Activated naive CD4-positive, alpha-beta T cell treated with anti-CD3 and anti-CD28 coated beads, Interleukin-2, amount 10 ng/mL, durations not matched to agents 7 days and 5 days (primary cell): ENCODE measurements around the gene FA2H.
A peak's percentile ranks its signal among the peaks of the same experiment; 100 is the strongest.

Experiments used
- CTCF ChIA-PET: fragments of 350-600 bp; sonication (Branson Sonifier 250); formaldehyde crosslinking; loops from one replicate; lab custom pipeline; 2021; ENCODE audit warnings: antibody characterized with exemption; lab: Charles Lee
- DNase-seq: peaks from one replicate; pipeline ENCODE4 v3.0.0-alpha.2; 2020
- H3K27ac Mint-ChIP-seq: one replicate; pipeline ENCODE4 v1.8.0; 2021; ENCODE audit warnings: mild to moderate bottlenecking, moderate library complexity, mixed read lengths
- H3K27me3 Mint-ChIP-seq: one replicate; pipeline ENCODE4 v1.8.0; 2021; ENCODE audit warnings: mild to moderate bottlenecking, mixed read lengths
- H3K36me3 Mint-ChIP-seq: one replicate; pipeline ENCODE4 v1.8.0; 2021; ENCODE audit warnings: mixed read lengths
- H3K4me1 Mint-ChIP-seq: one replicate; pipeline ENCODE4 v1.8.0; 2021; ENCODE audit warnings: mixed read lengths
- H3K4me3 Mint-ChIP-seq: one replicate; pipeline ENCODE4 v1.8.0; 2021; ENCODE audit warnings: mild to moderate bottlenecking, moderate library complexity, mixed read lengths
- H3K9me3 Mint-ChIP-seq: one replicate; pipeline ENCODE4 v1.8.0; 2021; ENCODE audit warnings: mixed read lengths

The FA2H gene

GRCh38 chr16:74717367-74717766 lies 57.3 kb downstream of the FA2H start:
- H3K9me3 Mint-ChIP-seq = no peaks in the 10 kb centered on the region
- H3K27me3 Mint-ChIP-seq = peaks cover 14% of the 10 kb centered on the region
- H3K27ac Mint-ChIP-seq = no peak overlapping the region
- no peak for DNase-seq
- CTCF ChIA-PET = interaction anchor here (2.2 kb wide), 1 partner anchor 145 kb away, joined by 5 read pairs; no protein-coding TSS in a partner anchor
- no peaks in the 10 kb centered on the region for H3K36me3 Mint-ChIP-seq
- no peaks in the 10 kb centered on the region for H3K4me1 Mint-ChIP-seq
- H3K4me3 Mint-ChIP-seq = no peak overlapping the region

GRCh38 chr16:74716355-74716754 lies 58.3 kb downstream of the FA2H start:
- no peaks in the 10 kb centered on the region for H3K4me1 Mint-ChIP-seq
- CTCF ChIA-PET = interaction anchor here (1.3 to 2.2 kb wide), 2 partner anchors 146 to 517 kb away, joined by 3 to 5 read pairs; no protein-coding TSS in a partner anchor
- DNase-seq = no peak
- no peaks in the 10 kb centered on the region for H3K36me3 Mint-ChIP-seq
- no peak overlapping the region for H3K4me3 Mint-ChIP-seq
- H3K27me3 Mint-ChIP-seq = peaks cover 10% of the 10 kb centered on the region
- H3K27ac Mint-ChIP-seq = no peak overlapping the region
- H3K9me3 Mint-ChIP-seq = no peaks in the 10 kb centered on the region

- Mint-ChIP-seq H3K36me3 (no peaks in the 10 kb centered on the region), H3K9me3 (no peaks in the 10 kb centered on the region)
- CTCF ChIA-PET = interaction anchor here (1.2 to 3.1 kb wide), 2 partner anchors 13 to 397 kb away, joined by 3 to 15 read pairs; no protein-coding TSS in a partner anchor
Observed at GRCh38 chr16:74713876-74714275, 60.7 kb downstream of the FA2H start.

GRCh38 chr16:74713325-74713724 lies 61.3 kb downstream of the FA2H start:
- Mint-ChIP-seq H3K27ac (no peak overlapping the region), H3K9me3 (no peaks in the 10 kb centered on the region), H3K36me3 (no peaks in the 10 kb centered on the region), H3K4me1 (peaks cover 2% of the 10 kb centered on the region), H3K27me3 (peaks cover 8% of the 10 kb centered on the region), H3K4me3 (no peak overlapping the region)
- CTCF ChIA-PET = interaction anchor here (1.2 to 5.8 kb wide), 3 partner anchors 13 to 398 kb away, joined by 3 to 54 read pairs (median 15); no protein-coding TSS in a partner anchor
- no peak for DNase-seq

More at GRCh38 chr16:74713876-74714275, 60.7 kb downstream of the FA2H start:
- Mint-ChIP-seq H3K27ac (no peak overlapping the region), H3K27me3 (peaks cover 4% of the 10 kb centered on the region), H3K4me3 (no peak overlapping the region), H3K4me1 (peaks cover 2% of the 10 kb centered on the region)
- no peak for DNase-seq

- CTCF ChIA-PET = interaction anchor here (1.0 to 5.8 kb wide), 9 partner anchors 8 to 399 kb away, joined by 3 to 54 read pairs (median 4); partner anchors contain the start of gene MLKL
- no peak overlapping the region for H3K27ac Mint-ChIP-seq
- no peaks in the 10 kb centered on the region for H3K36me3 Mint-ChIP-seq
- DNase-seq = no peak
- no peak overlapping the region for H3K4me3 Mint-ChIP-seq
- H3K9me3 Mint-ChIP-seq = no peaks in the 10 kb centered on the region
- peaks cover 2% of the 10 kb centered on the region for H3K4me1 Mint-ChIP-seq
- H3K27me3 Mint-ChIP-seq = peaks cover 12% of the 10 kb centered on the region
Observed at GRCh38 chr16:74711938-74712337, 62.7 kb downstream of the FA2H start.

- Mint-ChIP-seq H3K27me3 (peaks cover 11% of the 10 kb centered on the region), H3K36me3 (no peaks in the 10 kb centered on the region), H3K4me3 (no peak overlapping the region), H3K4me1 (peaks cover 5% of the 10 kb centered on the region), H3K27ac (no peak overlapping the region), H3K9me3 (no peaks in the 10 kb centered on the region)
- DNase-seq = no peak
- CTCF ChIA-PET = interaction anchor here (0.6 to 5.8 kb wide), 13 partner anchors 9 to 524 kb away, joined by 3 to 54 read pairs (median 5); partner anchors contain the start of gene MLKL
Observed at GRCh38 chr16:74710401-74710800, 64.2 kb downstream of the FA2H start.

- Mint-ChIP-seq H3K27me3 (peaks cover 11% of the 10 kb centered on the region), H3K4me3 (no peak overlapping the region), H3K36me3 (no peaks in the 10 kb centered on the region), H3K4me1 (peaks cover 10% of the 10 kb centered on the region), H3K27ac (peak overlapping the region; percentile 8), H3K9me3 (no peaks in the 10 kb centered on the region)
- peak; percentile 83 for DNase-seq
- CTCF ChIA-PET = interaction anchor here (0.6 to 5.8 kb wide), 12 partner anchors 9 to 525 kb away, joined by 3 to 54 read pairs (median 5); partner anchors contain the start of gene MLKL
Observed at GRCh38 chr16:74709441-74709877, 65.2 kb downstream of the FA2H start.

GRCh38 chr16:74700438-74701225 lies 74.0 kb downstream of the FA2H start, which contains the start of gene MLKL:
MLKL (minus strand) TSS chr16:74700862; CDS start chr16:74695757, 5,105 bp downstream.
- Mint-ChIP-seq H3K9me3 (no peaks in the 10 kb centered on the region), H3K27ac (peak within 1 kb of the TSS; percentile 94), H3K4me1 (peaks cover 69% of the 10 kb centered on the region), H3K36me3 (peaks cover 15% of the 10 kb centered on the region), H3K4me3 (peak within 1 kb of the TSS; percentile 92), H3K27me3 (no peaks in the 10 kb centered on the region)
- DNase-seq = peak; percentile 68
- CTCF ChIA-PET = interaction anchor here (0.6 to 2.3 kb wide), 4 partner anchors 10 to 390 kb away, joined by 3 to 19 read pairs (median 5); partner anchors contain the start of gene RFWD3

GRCh38 chr16:74700116-74700437 lies 74.5 kb downstream of the FA2H start:
- no peaks in the 10 kb centered on the region for H3K27me3 Mint-ChIP-seq
- peak overlapping the region; percentile 92 for H3K4me3 Mint-ChIP-seq
- H3K9me3 Mint-ChIP-seq = no peaks in the 10 kb centered on the region
- H3K4me1 Mint-ChIP-seq = peaks cover 65% of the 10 kb centered on the region
- CTCF ChIA-PET = interaction anchor here (0.6 to 2.3 kb wide), 4 partner anchors 11 to 391 kb away, joined by 3 to 19 read pairs (median 5); partner anchors contain the start of gene RFWD3
- peaks cover 21% of the 10 kb centered on the region for H3K36me3 Mint-ChIP-seq
- DNase-seq = peak; percentile 56
- peak overlapping the region; percentile 94 for H3K27ac Mint-ChIP-seq

- no peaks in the 10 kb centered on the region for H3K27me3 Mint-ChIP-seq
- DNase-seq = no peak
- peak overlapping the region; percentile 82 for H3K27ac Mint-ChIP-seq
- peaks cover 62% of the 10 kb centered on the region for H3K4me1 Mint-ChIP-seq
- CTCF ChIA-PET = interaction anchor here (2.3 kb wide), 1 partner anchor 11 kb away, joined by 19 read pairs; no protein-coding TSS in a partner anchor
- peaks cover 21% of the 10 kb centered on the region for H3K36me3 Mint-ChIP-seq
- peak overlapping the region; percentile 92 for H3K4me3 Mint-ChIP-seq
- H3K9me3 Mint-ChIP-seq = no peaks in the 10 kb centered on the region
Observed at GRCh38 chr16:74699666-74700065, 75.0 kb downstream of the FA2H start.

GRCh38 chr16:74698222-74698621 lies 76.4 kb downstream of the FA2H start:
- no peak for DNase-seq
- Mint-ChIP-seq H3K4me1 (peaks cover 58% of the 10 kb centered on the region), H3K36me3 (peaks cover 28% of the 10 kb centered on the region), H3K27me3 (no peaks in the 10 kb centered on the region), H3K4me3 (peak overlapping the region; percentile 92), H3K9me3 (no peaks in the 10 kb centered on the region), H3K27ac (peak overlapping the region; percentile 81)
- CTCF ChIA-PET = interaction anchor here (0.6 to 2.1 kb wide), 4 partner anchors 10 to 234 kb away, joined by 3 to 7 read pairs (median 4); no protein-coding TSS in a partner anchor

- DNase-seq = peak; percentile 79
- Mint-ChIP-seq H3K27ac (peak overlapping the region; percentile 75), H3K9me3 (no peaks in the 10 kb centered on the region), H3K36me3 (peaks cover 47% of the 10 kb centered on the region), H3K27me3 (no peaks in the 10 kb centered on the region), H3K4me3 (peak overlapping the region; percentile 68), H3K4me1 (peaks cover 43% of the 10 kb centered on the region)
- CTCF ChIA-PET = no interaction called here
Observed at GRCh38 chr16:74695450-74696422, 78.9 kb downstream of the FA2H start.

GRCh38 chr16:74691093-74691855 lies 83.3 kb downstream of the FA2H start:
- no peaks in the 10 kb centered on the region for H3K9me3 Mint-ChIP-seq
- CTCF ChIA-PET = interaction anchor here (1.0 kb wide), 1 partner anchor 57 kb away, joined by 3 read pairs; no protein-coding TSS in a partner anchor
- no peak overlapping the region for H3K27ac Mint-ChIP-seq
- no peak for DNase-seq
- H3K27me3 Mint-ChIP-seq = no peaks in the 10 kb centered on the region
- peaks cover 61% of the 10 kb centered on the region for H3K36me3 Mint-ChIP-seq
- no peak overlapping the region for H3K4me3 Mint-ChIP-seq
- peaks cover 6% of the 10 kb centered on the region for H3K4me1 Mint-ChIP-seq
